MM.1S (cell line): ENCODE results near the gene MEX3D.

ENCODE experiments used
- CTCF ChIP-seq: fragments of 300-600 bp; sonication (generic); IDR thresholded peaks from 2 replicates; pipeline ENCODE4 v1.5.1; 2016; ENCODE audit warnings: antibody characterized with exemption, low read length, mixed read lengths
- EZH2 ChIP-seq: fragments of 300-600 bp; sonication (generic); optimal IDR thresholded peaks from 2 replicates; pipeline ENCODE3; 2017; ENCODE audit warnings: low read depth, mild to moderate bottlenecking, antibody characterized with exemption, low read length, mixed read lengths

GRCh38 chr19:1508507-1508856 lies 59.6 kb downstream of the MEX3D start:
- TF ChIP-seq EZH2 (no peak), CTCF (no peak)
